ENCODE results near the gene ILDR1. TPM values are rescaled to one million over a fixed set of nuclear protein-coding genes. Genes with fewer than 3 reads are reported as not detected.
A peak's percentile ranks its signal among the peaks of the same experiment; 100 is the strongest.

The ILDR1 gene
- total RNA-seq, 1 donor from 2014 or later = 0.38 TPM

GRCh38 chr3:122023335-122023910 lies 1.4 kb upstream of the ILDR1 start:
- ATAC-seq (ENCODE audit: poor library complexity) (no peak), DNase-seq (no peak)

DNA sequence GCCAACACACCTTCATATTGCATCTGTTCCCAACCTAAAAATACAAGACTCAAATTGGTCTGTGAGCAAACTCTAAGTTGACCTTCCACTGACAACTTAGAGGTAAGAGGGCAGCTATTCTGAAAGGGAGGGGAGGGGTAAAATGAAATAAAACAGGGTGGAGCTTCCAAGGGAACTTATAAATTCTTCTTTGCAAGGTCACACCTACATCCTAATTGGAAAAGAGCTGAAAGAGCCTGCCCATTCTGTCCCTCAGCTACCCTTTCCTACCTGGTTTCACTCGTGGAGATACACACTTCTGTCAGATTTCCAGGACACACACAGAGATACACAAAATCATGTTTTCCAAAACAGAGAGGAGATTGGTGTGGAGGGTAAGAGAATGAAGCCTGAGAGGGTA lies 1.0 kb downstream of the ILDR1 start:
- no peak for DNase-seq
- ATAC-seq (ENCODE audit: poor library complexity) = no peak

More at GRCh38 chr3:122023335-122023910, 1.4 kb upstream of the ILDR1 start:
- intact Hi-C loops (cut with DNase I) = no loop called here

DNA sequence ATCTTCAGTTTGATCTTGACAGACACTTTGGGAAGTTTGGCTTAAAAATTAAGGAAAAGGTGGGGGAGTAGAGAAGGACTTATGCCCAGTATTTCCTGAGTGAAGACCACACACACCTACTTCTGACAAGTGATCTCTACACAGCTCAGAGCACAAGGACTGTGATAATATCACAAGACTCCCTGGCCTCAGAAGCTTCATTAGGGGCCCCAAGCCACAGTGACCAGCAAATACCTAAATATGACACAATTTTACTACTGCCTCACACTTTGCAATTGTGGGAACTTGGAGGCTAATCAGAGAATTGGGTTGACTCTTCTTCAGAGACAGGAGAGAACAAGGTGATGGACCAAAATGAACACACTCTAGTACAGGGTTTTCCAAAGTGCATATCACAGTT lies 2.6 kb downstream of the ILDR1 start:
- intact Hi-C loops (cut with DNase I) = no loop called here
- DNase-seq = no peak
- ATAC-seq (ENCODE audit: poor library complexity) = no peak

More for the DNA sequence above, 1.0 kb downstream of the ILDR1 start:
- intact Hi-C loops (cut with DNase I) = no loop called here

DNA sequence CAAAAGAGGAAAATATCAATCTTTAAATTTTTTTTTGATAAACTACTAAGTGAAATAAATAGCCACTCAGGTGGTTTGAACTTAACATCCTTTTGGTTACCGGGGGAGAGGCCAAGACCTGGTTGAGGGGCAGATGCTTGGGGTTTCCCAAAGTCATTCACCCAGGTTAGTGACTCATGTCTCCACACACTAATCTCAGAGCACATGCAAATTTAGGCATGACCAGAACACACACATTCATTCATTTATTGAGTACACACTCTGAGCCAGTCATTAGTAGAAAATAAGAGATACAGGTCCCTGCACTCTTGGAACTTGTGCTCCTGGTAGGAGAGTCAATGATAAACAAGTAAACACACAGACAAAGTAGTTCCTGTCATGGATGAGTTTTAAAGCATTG lies 7.3 kb downstream of the ILDR1 start:
- no peak for ATAC-seq (ENCODE audit: poor library complexity)
- DNase-seq = no peak
- intact Hi-C loops (cut with DNase I) = no loop called here

GRCh38 chr3:122013448-122013925 lies 8.6 kb downstream of the ILDR1 start:
- ATAC-seq (ENCODE audit: poor library complexity) = no peak
- DNase-seq = no peak
- intact Hi-C loops (cut with DNase I) = no loop called here

DNA sequence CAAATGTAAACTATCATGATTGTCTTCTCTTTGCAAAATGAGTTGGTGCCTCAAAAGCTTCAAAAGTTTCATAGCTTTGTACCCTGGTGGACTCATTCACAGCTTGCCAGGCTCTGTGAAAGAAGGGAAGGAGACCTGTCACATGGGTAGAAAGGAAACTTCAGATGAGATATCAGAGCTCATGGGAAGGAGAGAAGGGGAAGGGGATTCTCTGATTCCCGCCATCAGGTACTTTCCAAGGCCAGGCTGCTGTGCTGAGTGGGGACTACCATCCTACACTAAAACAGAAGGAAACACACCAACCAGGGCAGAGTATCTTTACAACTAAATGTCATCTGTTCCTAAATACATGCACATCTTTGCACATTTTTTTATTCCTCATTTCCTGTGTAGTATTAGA lies 9.2 kb downstream of the ILDR1 start:
- intact Hi-C loops (cut with DNase I) = no loop called here
- no peak for ATAC-seq (ENCODE audit: poor library complexity)

DNA sequence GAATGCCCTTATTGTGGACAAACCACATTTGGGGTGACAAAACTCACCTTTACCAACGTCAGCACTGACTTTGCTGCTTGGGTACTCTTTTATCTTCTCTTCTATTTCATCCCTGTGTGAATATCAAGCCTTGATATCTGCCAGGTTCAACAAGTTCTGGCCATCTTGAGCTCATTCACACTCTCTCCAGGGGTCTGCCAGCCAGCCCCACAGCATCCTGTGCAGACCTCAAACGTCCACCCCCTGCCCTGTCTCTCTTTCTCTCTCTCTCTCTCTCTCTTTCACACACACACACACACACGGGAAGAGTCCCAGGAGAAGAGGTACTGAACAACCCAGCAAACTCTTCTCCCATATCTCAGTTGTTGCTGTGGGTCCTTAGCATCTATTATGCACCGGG lies 10.7 kb downstream of the ILDR1 start:
- no peak for ATAC-seq (ENCODE audit: poor library complexity)
- intact Hi-C loops (cut with DNase I) = no loop called here
- DNase-seq = no peak

More for the DNA sequence above, 9.2 kb downstream of the ILDR1 start:
- no peak for DNase-seq

GRCh38 chr3:122010506-122010905 lies 11.5 kb downstream of the ILDR1 start:
- DNase-seq (no peak), ATAC-seq (ENCODE audit: poor library complexity) (no peak)
- intact Hi-C loops (cut with DNase I) = no loop called here

DNA sequence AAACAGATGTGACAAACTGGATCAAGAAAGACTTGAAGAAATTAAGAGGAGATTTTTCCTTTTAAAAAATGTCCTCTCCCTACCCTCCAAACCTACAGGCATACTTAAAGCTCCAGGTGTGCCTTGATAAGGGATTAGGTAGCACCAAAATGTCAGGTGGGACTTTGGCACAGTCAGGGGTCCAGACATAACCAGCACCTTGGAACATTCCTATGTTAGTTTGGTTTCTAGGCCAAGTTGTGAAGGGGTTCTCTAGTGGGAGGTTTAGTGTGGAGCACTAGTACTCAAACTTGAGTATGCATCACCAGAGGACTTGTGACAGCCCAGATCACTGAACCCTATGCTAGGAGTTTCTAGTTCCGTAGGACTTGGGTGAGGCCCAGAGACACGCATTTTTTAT lies 13.9 kb downstream of the ILDR1 start:
- DNase-seq (no peak), ATAC-seq (ENCODE audit: poor library complexity) (no peak)
- intact Hi-C loops (cut with DNase I) = no loop called here

GRCh38 chr3:122006267-122006666 lies 15.8 kb downstream of the ILDR1 start:
- DNase-seq (no peak), ATAC-seq (ENCODE audit: poor library complexity) (no peak)
- intact Hi-C loops (cut with DNase I) = no loop called here

- ATAC-seq (ENCODE audit: poor library complexity) (peak; percentile 22), DNase-seq (no peak)
- intact Hi-C loops (cut with DNase I) = no loop called here
These were observed 17.0 kb downstream of the ILDR1 start for GRCh38 chr3:122004991-122005565.

GRCh38 chr3:122004107-122004506 lies 17.9 kb downstream of the ILDR1 start:
- intact Hi-C loops (cut with DNase I) = no loop called here
- ATAC-seq (ENCODE audit: poor library complexity) (no peak), DNase-seq (no peak)

DNA sequence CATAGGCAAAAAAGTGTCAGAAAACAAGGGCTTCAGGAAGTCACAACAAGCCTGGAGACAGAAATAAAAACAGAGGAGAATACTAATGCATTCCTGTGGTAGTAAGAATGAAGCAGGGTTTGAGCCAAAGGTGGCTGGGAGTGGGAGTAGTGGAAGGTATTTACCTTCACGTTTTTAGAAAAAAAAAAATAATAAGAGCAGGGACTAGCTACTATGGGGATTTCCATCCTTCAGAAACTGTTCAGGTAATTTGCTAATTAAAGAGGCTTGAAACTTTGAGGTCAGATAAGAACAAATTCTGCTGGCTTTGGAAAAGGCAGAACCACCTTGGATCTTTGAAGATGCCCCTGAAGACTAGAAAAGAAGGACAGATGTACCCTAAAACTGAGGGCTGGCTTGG lies 18.4 kb downstream of the ILDR1 start:
- intact Hi-C loops (cut with DNase I) = no loop called here
- DNase-seq (no peak), ATAC-seq (ENCODE audit: poor library complexity) (no peak)

DNA sequence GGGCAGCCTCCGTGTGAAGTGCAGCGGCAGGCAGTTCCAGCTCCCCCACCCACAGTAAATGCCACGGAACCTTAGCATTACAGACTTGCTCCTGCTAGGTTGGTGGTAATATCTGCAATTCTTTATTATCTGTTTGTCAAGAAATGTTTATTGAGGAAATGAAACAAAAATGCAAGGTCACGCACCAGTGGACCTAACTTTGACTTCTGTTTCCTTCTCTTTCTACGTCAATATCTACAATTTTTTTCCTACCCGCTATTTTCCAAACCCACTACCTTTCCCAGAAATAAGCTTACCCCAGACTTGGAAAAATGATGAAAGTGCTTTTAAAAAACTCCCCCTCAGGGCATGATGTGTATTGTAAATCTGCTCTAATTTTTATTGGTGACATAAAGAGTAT lies 18.9 kb downstream of the ILDR1 start:
- ATAC-seq (ENCODE audit: poor library complexity) (no peak), DNase-seq (no peak)
- intact Hi-C loops (cut with DNase I) = no loop called here

DNA sequence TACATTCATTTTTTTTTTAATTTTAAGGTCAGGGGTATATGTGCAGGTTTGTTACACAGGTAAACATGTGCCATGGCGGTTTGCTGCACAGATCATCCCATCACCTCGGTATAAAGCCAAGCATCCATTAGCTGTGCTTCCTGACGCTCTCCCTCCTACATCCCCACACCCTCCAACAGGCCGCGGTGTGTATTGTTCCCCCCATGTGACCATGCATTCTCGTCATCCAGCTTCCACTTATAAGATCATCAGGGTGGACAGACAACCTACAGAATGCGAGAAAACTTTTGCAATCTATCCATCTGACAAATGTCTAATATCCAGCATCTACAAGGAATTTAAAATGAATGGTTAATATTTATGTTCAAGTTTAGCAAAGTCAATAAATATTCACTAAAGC lies 19.4 kb downstream of the ILDR1 start:
- ATAC-seq (ENCODE audit: poor library complexity) = no peak
- no peak for DNase-seq
- intact Hi-C loops (cut with DNase I) = no loop called here

DNA sequence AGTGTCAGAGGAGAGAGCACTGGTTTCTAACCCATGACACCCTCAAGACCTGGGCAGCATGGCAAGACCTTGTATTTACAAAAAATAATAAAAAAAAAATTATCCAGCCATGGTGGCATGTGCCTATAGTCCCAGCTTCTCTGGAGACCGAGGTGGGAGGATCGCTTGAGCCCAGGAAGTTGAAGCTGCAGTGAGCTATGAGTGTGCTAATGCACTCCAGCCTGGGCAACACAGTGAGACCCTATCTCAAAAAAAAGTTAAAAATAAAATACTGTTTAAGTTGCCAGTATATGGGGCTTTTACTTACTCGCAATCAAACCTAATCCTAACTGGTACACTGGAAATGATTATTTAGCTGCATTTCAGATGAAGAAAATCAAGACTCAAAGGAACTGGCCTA lies 20.2 kb downstream of the ILDR1 start:
- no peak for ATAC-seq (ENCODE audit: poor library complexity)

GRCh38 chr3:122000936-122001605 lies 21.0 kb downstream of the ILDR1 start:
- intact Hi-C loops (cut with DNase I) = no loop called here
- no peak for DNase-seq
- no peak for ATAC-seq (ENCODE audit: poor library complexity)

More for the DNA sequence above, 20.2 kb downstream of the ILDR1 start:
- intact Hi-C loops (cut with DNase I) = no loop called here
- DNase-seq = no peak

- DNase-seq (no peak), ATAC-seq (ENCODE audit: poor library complexity) (no peak)
- intact Hi-C loops (cut with DNase I) = no loop called here
These were observed 22.1 kb downstream of the ILDR1 start for GRCh38 chr3:121999931-122000330.

- intact Hi-C loops (cut with DNase I) = no loop called here
- DNase-seq = peak; percentile 37
- ATAC-seq (ENCODE audit: poor library complexity) = no peak
These were observed 23.2 kb downstream of the ILDR1 start for GRCh38 chr3:121998611-121999473.

Measured in Right ventricle myocardium superior (tissue), 1 donor.